HG03354 (cell line): ENCODE measurements around the gene CD300LB.
"Not testable (repeated sequence)": the region's sequence is repeated elsewhere in the genome, so short reads cannot be mapped to it uniquely, and the experiment has no call there.

ENCODE experiments used
- ATAC-seq: cut with Tn5 transposase; IDR thresholded peaks from one replicate; pipeline ENCODE4 v1.9.1; 2021; ENCODE audit warnings: mild to moderate bottlenecking; ENCODE audit not compliant: unreplicated experiment, poor library complexity, severe bottlenecking

CD300LB gene

GRCh38 chr17:74531231-74531761, at the start of gene CD300LB:
Gene CD300LB (minus strand): TSS chr17:74531475. CDS start chr17:74531350, 125 bp downstream.
- ATAC-seq, result no peak

GRCh38 chr17:74579900-74580299, 48.6 kb upstream of the CD300LB start:
- ATAC-seq, result no peak

DNA sequence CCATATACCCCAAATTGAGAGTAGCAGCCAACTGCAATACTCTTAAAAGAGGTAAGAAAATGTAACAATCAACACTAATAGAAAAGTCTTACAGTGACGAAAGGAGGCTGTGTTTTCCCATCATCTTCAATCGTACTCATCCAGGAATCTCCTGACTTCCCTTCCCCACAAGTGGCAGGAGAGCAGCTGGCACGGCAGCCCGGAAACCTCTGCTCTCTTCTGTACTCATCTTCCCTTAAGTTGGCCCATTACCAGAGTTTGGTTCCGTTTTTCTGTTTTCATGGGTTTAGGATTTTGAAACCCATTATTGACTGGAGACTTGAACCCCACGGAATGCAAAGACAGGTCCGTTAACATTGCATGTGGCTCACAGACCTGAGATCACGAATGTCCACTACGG, 47.7 kb upstream of the CD300LB start:
- no peak for ATAC-seq

- ATAC-seq, result no peak
Observed at GRCh38 chr17:74574489-74575142, 43.3 kb upstream of the CD300LB start.

- ATAC-seq, result not testable (repeated sequence)
Observed at GRCh38 chr17:74573635-74574034, 42.4 kb upstream of the CD300LB start.

DNA sequence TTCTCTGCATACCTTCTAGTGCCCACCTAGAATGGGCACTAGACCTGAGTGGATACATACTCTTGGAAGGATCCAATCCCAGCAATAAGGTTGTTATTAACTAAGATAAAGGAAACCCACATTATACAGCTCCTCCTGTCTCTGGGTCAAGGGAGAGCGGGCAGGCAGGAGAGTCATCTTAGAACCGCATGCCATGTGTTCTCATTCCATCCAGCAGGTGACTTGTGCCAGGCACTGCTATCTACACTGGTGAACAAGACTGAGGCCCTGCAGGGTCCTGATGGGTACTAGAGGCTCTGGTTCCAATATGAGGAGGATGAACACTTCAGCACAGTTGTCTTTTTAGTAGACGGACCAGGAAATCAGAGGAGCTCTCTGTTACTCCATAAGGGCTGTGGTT, 41.9 kb upstream of the CD300LB start:
- no peak for ATAC-seq

- ATAC-seq, result no peak
Observed at GRCh38 chr17:74571621-74572270, 40.5 kb upstream of the CD300LB start.

GRCh38 chr17:74569020-74570003, 38.0 kb upstream of the CD300LB start:
- no peak for ATAC-seq

- no peak for ATAC-seq
Observed at GRCh38 chr17:74568106-74568873, 37.0 kb upstream of the CD300LB start.

DNA sequence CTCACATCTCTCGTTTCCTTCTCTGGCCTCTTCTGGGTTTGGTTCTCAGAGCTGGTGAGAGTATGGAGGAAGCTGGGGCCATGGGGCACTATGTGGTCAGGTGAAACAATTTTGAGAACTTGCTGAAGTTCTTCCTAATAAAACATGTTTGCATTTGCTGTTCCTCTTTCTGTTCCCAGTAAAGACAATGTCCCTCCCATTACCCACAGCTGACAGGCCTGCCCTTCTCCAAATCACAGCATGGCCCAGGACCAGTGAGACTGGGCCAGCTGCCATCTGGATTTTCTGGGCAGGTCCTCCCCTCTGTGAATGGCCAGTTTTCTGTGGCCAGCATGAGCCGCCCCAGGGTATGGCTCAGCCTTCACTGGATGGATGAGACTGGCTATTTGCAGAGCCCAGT, 36.1 kb upstream of the CD300LB start, which contains the start of gene CD300H:
TSS of gene CD300H (minus strand) at position 113 of the 400 bp plus-strand sequence.
- no peak for ATAC-seq

- no peak for ATAC-seq
Observed at GRCh38 chr17:74566132-74566753, 35.0 kb upstream of the CD300LB start.

DNA sequence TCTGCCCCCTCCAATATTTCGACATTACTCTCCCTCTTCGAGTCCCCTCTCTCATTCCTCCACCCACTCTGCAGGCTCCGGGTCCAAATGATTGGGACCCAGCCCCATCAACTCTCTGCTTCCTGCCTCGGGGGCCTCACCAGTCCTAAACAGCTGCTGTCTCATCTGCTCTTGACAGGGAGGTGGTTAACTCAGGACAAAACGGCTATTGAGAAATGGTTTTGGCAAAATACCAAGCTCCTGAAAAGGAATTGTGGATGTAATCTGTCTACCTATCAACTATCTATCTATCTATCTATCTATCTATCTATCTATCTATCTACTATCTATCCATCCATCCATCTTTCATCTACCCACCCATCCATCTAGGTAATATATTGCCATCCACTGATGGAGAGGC, 33.9 kb upstream of the CD300LB start:
- no peak for ATAC-seq

DNA sequence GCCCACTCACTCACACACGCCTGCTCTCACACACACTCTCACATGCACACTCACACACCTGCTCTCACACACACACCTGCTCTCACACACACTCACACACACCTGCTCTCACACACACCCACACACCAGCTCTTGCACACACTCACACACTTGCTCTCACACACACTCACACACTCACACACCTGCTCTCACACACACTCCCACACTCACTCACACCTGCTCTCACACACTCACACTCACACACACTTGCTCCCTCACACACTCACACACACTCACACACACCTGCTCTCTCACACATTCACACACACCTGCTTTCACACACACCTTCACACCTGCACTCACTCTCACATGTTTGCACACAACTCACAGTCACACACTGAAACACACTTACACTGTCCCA, 32.1 kb upstream of the CD300LB start:
- ATAC-seq, result no peak

DNA sequence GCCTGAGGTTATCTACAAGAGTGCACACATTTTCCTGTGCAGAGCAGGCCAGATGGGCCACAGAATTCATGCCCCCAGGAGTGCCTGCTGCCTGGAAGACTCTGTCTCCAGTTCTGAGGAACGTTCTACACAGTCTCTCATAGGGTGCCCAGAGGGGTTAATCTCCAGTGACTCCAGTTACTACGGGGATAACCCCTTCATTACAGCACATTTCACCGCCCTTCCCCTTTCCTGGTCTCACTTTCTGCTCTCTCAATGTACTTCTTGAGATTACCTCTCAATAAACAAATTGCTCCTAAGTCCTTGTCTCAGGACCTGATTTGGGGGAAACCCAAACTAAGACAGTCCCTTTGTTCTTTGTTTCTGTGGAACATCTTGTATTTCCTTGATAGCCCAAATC, 30.3 kb upstream of the CD300LB start:
- no peak for ATAC-seq

DNA sequence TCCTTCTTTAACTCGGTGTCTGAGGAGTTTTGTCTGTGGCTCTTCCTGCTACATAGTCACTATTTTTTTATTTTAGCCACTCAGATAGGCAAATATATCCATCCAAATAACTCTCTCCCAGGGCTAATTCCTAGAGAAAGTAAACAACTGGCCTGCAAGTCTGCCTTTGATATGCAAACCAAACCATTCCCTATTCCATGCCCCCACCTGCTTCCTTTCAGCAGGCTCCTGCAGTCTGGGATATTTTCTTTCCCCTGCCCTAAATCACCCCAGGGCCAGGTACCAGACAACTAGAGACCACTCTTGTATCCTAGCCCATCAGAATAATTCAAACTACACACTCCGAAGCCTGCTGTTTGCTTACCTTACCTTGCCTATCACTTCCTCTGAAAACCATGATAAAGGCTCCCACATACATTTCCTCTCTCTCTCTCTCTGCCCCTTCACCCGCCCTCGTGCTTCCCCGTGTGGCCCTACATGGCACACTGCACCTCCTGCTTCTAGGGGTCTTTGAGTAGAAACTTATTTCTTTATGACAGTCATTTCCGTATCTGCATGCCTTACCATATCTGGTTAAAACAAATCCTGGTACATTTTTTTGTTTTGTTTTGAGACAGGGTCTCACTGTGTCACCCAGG, 27.7 kb upstream of the CD300LB start:
- no peak for ATAC-seq

DNA sequence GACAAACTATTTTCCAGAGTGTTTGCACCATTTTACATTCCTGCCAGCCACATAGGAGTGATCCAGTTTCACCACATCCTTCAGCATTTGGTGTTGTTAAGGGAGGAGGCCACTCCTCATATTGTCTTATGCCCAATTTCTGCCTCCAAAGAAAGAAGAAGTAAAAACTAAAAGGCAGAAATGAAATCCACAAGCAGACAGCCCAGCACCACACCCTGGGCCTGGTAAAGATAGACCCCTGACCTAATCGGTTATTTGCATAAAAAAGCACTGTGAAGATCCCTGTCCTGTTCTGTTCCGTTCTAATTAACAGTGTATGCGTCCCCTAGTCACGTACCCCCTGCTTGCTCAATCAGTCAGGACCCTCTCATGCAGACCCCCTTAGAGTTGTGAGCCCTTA, 27.1 kb upstream of the CD300LB start:
- not testable (repeated sequence) for ATAC-seq

DNA sequence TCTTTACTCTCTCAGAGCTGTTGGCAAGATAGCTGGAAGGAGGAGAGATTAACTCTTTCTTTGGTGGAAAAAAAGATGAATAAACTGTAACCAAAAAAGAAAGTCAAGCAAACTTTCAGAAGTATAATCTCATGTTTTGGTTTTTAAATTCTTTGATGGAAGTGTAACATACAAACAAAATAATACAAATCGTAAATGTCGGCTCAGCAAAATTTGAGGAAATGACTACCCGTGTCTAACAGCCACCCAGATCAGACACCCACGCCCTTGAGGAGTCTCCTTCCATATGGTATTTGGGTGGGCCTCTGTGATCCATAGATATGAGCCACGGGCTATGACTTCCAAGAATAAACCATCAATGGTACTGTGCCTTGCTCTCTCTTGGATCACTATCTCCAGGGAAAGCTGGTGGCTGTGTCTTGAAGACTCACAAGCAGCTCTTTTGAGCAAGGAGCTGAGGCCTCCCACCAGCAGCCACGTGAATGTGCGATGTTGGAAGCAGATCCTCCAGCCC, 24.2 kb upstream of the CD300LB start:
- ATAC-seq, result no peak

DNA sequence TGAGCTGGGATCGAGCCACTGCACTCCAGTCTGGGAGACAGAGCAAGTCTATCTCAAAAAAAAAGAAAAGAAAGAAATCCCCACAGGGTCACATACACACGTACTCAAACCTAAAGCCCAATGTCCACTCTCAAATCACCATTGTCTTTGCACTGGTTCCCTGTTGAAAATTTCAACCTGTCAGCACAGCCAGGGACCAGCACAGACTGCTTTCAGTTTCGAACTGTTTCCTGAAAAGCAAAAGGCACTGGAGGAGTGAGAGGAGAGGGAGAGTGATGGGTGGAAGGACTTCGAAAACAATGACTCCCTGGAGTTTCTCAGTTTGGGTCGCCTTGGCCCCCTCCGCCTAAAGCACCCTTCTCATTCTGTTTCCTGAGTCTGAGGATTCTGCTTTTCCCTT, 23.6 kb upstream of the CD300LB start:
- no peak for ATAC-seq
